ENCODE results near the gene CFDP1. TPM values are rescaled to one million over a fixed set of nuclear protein-coding genes. Genes with fewer than 3 reads are reported as not detected.
"Not testable (repeated sequence)": the region's sequence is repeated elsewhere in the genome, so short reads cannot be mapped to it uniquely, and the experiment has no call there.

The CFDP1 gene
- total and polyA plus RNA-seq, 4 donors = 44.8 to 105 (median 64.1) TPM

- no peak for DNase-seq
- no peak overlapping the region for H3K4me3 ChIP-seq
- H3K27me3 ChIP-seq (ENCODE audit: control insufficient read depth in 3 of 3, insufficient read depth in 3 of 3, low read length in 2 of 3) = no peaks in the 10 kb centered on the region
- H3K27ac ChIP-seq (ENCODE audit: low read depth in 1 of 2, low read length in 1 of 2) = no peak overlapping the region
- no peak overlapping the region for H3K9ac ChIP-seq (ENCODE audit: insufficient read depth in 1 of 2, low read length in 2 of 2)
- no peaks in the 10 kb centered on the region for H3K36me3 ChIP-seq (ENCODE audit: control insufficient read depth in 4 of 4, insufficient read depth in 4 of 4, low read length in 4 of 4)
- H3K4me1 ChIP-seq (ENCODE audit: control insufficient read depth in 5 of 5, insufficient read depth in 5 of 5, low read length in 5 of 5) = peaks cover 0 to 12% (median 9%) of the 10 kb centered on the region in 5 donors
- ATAC-seq (ENCODE audit: insufficient read depth, low FRiP score) = no peak
- H3K9me3 ChIP-seq (ENCODE audit: control insufficient read depth in 4 of 4, insufficient read depth in 3 of 4, low read length in 3 of 4) = no peaks in the 10 kb centered on the region
- no peak for TF ChIP-seq CTCF (IDR thresholded peaks at IDR 0.05; ENCODE audit: control extremely low read depth, extremely low read depth)
- 90 to 93% methylated on average over 23 of the region's 23 CpGs for WGBS, 2 donors
Observed at GRCh38 chr16:75273054-75273925, 160.0 kb downstream of the CFDP1 start.

GRCh38 chr16:75272629-75273028 lies 160.7 kb downstream of the CFDP1 start:
- not testable (repeated sequence) for H3K4me3 ChIP-seq; H3K9ac ChIP-seq (ENCODE audit: insufficient read depth in 1 of 2, low read length in 2 of 2); DNase-seq; ATAC-seq (ENCODE audit: insufficient read depth, low FRiP score); H3K36me3 ChIP-seq (ENCODE audit: control insufficient read depth in 4 of 4, insufficient read depth in 4 of 4, low read length in 4 of 4); H3K27me3 ChIP-seq (ENCODE audit: control insufficient read depth in 3 of 3, insufficient read depth in 3 of 3, low read length in 2 of 3); H3K9me3 ChIP-seq (ENCODE audit: control insufficient read depth in 4 of 4, insufficient read depth in 3 of 4, low read length in 3 of 4)
- 90 to 93% methylated on average over 10 of the region's 10 CpGs for WGBS, 2 donors
- Histone ChIP-seq H3K4me1 (ENCODE audit: control insufficient read depth in 5 of 5, insufficient read depth in 5 of 5, low read length in 5 of 5) (peaks cover 0 to 16% (median 11%) of the 10 kb centered on the region in 5 donors), H3K27ac (ENCODE audit: low read depth in 1 of 2, low read length in 1 of 2) (peak overlapping the region in 1 of 2 donors; percentile 70)

GRCh38 chr16:75272097-75272551 lies 161.2 kb downstream of the CFDP1 start:
- ATAC-seq (ENCODE audit: insufficient read depth, low FRiP score) = no peak
- peak; percentile 70 to 77 (median 73) for DNase-seq
- TF ChIP-seq CTCF (IDR thresholded peaks at IDR 0.05; ENCODE audit: control extremely low read depth, extremely low read depth) = no peak
- H3K9me3 ChIP-seq (ENCODE audit: control insufficient read depth in 4 of 4, insufficient read depth in 3 of 4, low read length in 3 of 4) = no peaks in the 10 kb centered on the region
- no peak overlapping the region for H3K4me3 ChIP-seq
- no peaks in the 10 kb centered on the region for H3K27me3 ChIP-seq (ENCODE audit: control insufficient read depth in 3 of 3, insufficient read depth in 3 of 3, low read length in 2 of 3)
- peak overlapping the region in 1 of 2 donors; percentile 70 for H3K27ac ChIP-seq (ENCODE audit: low read depth in 1 of 2, low read length in 1 of 2)
- 21 to 24% methylated on average over 12 of the region's 12 CpGs for WGBS, 2 donors
- peaks cover 0 to 16% (median 11%) of the 10 kb centered on the region in 5 donors for H3K4me1 ChIP-seq (ENCODE audit: control insufficient read depth in 5 of 5, insufficient read depth in 5 of 5, low read length in 5 of 5)
- H3K36me3 ChIP-seq (ENCODE audit: control insufficient read depth in 4 of 4, insufficient read depth in 4 of 4, low read length in 4 of 4) = no peaks in the 10 kb centered on the region
- no peak overlapping the region for H3K9ac ChIP-seq (ENCODE audit: insufficient read depth in 1 of 2, low read length in 2 of 2)

- peak overlapping the region in 1 of 2 donors; percentile 70 for H3K27ac ChIP-seq (ENCODE audit: low read depth in 1 of 2, low read length in 1 of 2)
Observed at GRCh38 chr16:75271441-75272096, 161.7 kb downstream of the CFDP1 start.

GRCh38 chr16:75269358-75269757 lies 163.9 kb downstream of the CFDP1 start:
- H3K27me3 ChIP-seq (ENCODE audit: control insufficient read depth in 3 of 3, insufficient read depth in 3 of 3, low read length in 2 of 3); H3K36me3 ChIP-seq (ENCODE audit: control insufficient read depth in 4 of 4, insufficient read depth in 4 of 4, low read length in 4 of 4); H3K9me3 ChIP-seq (ENCODE audit: control insufficient read depth in 4 of 4, insufficient read depth in 3 of 4, low read length in 3 of 4); H3K27ac ChIP-seq (ENCODE audit: low read depth in 1 of 2, low read length in 1 of 2); DNase-seq; H3K4me3 ChIP-seq; ATAC-seq (ENCODE audit: insufficient read depth, low FRiP score); H3K9ac ChIP-seq (ENCODE audit: insufficient read depth in 1 of 2, low read length in 2 of 2): not testable (repeated sequence)
- peaks cover 0 to 26% (median 15%) of the 10 kb centered on the region in 5 donors for H3K4me1 ChIP-seq (ENCODE audit: control insufficient read depth in 5 of 5, insufficient read depth in 5 of 5, low read length in 5 of 5)
- WGBS, 2 donors = 53 to 64% methylated on average over 9 of the region's 9 CpGs

More at GRCh38 chr16:75271441-75272096, 161.7 kb downstream of the CFDP1 start:
- no peak for ATAC-seq (ENCODE audit: insufficient read depth, low FRiP score)
- Histone ChIP-seq H3K4me1 (ENCODE audit: control insufficient read depth in 5 of 5, insufficient read depth in 5 of 5, low read length in 5 of 5) (peaks cover 0 to 16% (median 11%) of the 10 kb centered on the region in 5 donors), H3K4me3 (no peak overlapping the region), H3K36me3 (ENCODE audit: control insufficient read depth in 4 of 4, insufficient read depth in 4 of 4, low read length in 4 of 4) (no peaks in the 10 kb centered on the region), H3K9me3 (ENCODE audit: control insufficient read depth in 4 of 4, insufficient read depth in 3 of 4, low read length in 3 of 4) (no peaks in the 10 kb centered on the region), H3K27me3 (ENCODE audit: control insufficient read depth in 3 of 3, insufficient read depth in 3 of 3, low read length in 2 of 3) (no peaks in the 10 kb centered on the region), H3K9ac (ENCODE audit: insufficient read depth in 1 of 2, low read length in 2 of 2) (no peak overlapping the region)
- 67 to 90% methylated on average over 6 of the region's 6 CpGs for WGBS, 2 donors
- TF ChIP-seq CTCF (IDR thresholded peaks at IDR 0.05; ENCODE audit: control extremely low read depth, extremely low read depth) = no peak
- DNase-seq = no peak
